OCI-LY3 (cell line): Measurements from ENCODE around the gene FHOD3.

Source experiments
- CTCF ChIP-seq: fragments of 200-600, 300-600 bp; sonication (generic); IDR thresholded peaks from 2 replicates; pipeline ENCODE4 v1.5.1; 2014; ENCODE audit warnings: antibody characterized with exemption, low read length, low read depth
- EZH2phosphoT487 ChIP-seq: fragments of 200-600 bp; shearing (Covaris generic); IDR thresholded peaks from 2 replicates; pipeline ENCODE4 v1.6.1; 2018; ENCODE audit warnings: antibody characterized with exemption, mixed run types, low read depth

- TF ChIP-seq CTCF, result no peak
- TF ChIP-seq EZH2phosphoT487, result no peak
These were observed 80.7 kb downstream of the FHOD3 start for GRCh38 chr18:36378205-36378604.
